ENCODE results near the gene ELL. TPM values are rescaled to one million over a fixed set of nuclear protein-coding genes. Genes with fewer than 3 reads are reported as not detected.

The ELL gene
- total RNA-seq, 1 experiment from 2014 or later: 4.9 TPM

DNA sequence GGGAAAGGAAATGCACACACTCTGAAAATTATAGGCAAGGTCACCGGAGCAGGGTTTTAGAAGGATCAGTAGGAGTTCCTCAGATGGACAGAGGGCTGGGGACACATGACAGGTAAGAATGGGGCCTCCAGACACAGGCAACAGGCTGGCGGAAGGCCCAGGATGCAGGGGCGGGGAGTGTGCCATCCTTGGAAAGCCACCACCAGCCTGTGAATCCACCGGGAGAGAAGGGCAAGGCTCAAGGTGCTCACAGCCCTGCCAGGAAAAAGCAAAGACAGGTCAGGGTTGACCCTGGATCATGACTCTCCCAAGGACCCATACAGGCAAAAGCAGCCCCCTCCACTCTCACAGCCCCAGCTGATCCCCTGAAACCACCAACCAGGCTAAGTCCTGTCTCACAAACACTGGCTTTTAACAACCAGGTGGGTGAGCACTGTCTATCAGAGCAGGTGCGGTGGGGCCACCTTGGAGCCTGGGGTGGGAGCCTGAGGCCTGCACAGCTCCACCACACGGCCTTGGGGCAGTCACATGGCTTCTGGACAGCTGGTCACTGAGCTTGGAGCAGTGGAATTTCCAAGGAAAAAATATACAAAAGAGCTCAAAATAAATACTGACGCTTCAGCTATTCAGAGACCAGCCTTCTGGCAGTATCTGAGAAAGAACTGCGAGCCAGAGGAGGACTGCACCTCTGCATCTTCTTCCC lies 48.7 kb downstream of the ELL start:
- no peak for DNase-seq (ENCODE audit: low spot score)

DNA sequence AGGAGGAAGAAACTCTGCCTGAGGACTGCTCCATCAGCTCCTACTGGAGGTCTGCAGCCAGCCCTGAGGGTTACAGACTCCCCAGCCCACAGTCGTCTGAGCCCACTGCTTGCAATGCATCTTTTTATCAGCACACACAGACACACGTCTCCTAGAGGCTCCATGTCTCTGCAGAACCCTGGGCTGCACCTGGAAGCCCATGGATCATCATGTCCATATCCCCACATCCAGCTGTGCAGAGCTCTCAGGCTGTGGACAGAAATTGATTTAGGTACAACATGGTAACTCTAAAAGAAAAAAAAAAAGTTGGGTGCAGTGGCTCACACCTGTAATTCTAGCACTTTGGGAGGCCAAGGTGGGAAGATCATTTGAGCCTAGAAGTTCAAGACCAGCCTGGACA lies 51.1 kb downstream of the ELL start:
- no peak for DNase-seq (ENCODE audit: low spot score)

DNA sequence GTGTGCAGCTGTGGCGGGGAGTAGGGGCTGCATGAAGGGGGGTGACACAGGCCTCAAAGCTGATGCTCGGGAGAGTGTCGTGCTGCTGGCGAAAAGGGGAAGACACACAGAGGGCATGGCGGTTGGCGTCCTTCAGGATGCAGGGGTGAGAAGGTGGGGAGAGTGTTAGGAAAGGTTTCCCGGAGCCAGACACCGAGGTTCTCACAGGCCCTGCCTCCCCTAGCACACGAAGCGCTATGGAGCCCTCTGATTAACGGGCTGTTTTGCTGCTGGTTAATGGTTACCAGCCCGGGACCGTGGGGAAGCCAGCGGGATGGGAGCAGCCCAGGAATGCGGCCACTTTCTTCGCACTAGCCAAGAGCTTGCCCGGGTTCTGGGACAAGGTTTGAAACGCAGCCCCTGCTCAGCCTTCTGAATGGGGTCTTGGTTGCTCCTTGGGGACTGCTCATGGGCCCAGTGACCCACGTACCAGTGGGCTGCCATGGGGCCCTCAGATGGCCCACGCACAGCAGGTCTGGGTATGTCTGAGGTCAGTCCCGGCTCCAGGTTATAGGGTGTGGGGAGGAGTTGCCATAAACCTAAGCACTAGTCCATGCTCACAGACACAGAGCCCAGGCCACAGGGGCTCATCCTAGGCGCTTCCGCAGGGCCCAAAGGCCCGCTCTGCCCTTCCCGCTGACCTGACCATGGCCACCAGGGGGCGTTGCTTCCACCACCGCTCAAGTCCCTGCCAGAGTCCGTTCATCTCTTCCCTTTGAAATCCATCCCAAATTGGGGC lies 52.6 kb downstream of the ELL start:
- DNase-seq (ENCODE audit: low spot score): peak; percentile 54

DNA sequence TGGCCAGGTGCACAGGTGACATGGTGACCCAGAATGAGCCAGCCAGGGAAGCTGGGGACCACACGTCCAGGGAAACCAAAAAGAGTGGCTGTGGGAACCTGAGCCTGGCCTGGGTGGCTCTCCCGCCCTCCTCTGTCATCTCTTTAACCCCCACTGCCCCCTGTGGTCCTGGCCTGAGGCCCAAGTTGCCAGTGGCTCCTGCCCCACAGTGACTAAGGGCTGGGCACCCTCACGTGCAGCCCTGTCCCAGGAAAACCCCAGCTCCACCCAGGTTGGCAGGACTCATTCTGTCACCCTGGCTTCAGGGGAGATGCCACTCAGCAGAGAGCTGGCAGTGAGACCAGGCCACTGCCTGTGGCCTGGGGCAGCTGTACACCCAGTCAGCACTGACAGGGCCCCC lies 53.4 kb downstream of the ELL start:
- DNase-seq (ENCODE audit: low spot score): no peak

DNA sequence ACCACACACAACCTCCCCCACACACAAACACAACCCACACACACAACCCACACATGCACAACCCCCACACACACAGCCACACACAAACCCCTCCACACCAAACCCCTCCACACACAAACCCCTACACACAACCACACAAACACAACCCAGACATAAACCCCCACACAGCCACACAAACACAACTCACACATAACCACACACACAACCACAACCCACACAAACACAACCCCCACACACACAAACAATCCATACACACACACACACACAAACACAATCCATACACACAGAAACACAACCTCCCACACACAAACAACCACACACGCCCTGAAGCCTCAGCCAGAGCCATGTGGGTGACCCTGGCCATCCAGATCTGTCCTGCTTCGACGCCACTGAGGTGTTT lies 53.9 kb downstream of the ELL start:
- no peak for DNase-seq (ENCODE audit: low spot score)

DNA sequence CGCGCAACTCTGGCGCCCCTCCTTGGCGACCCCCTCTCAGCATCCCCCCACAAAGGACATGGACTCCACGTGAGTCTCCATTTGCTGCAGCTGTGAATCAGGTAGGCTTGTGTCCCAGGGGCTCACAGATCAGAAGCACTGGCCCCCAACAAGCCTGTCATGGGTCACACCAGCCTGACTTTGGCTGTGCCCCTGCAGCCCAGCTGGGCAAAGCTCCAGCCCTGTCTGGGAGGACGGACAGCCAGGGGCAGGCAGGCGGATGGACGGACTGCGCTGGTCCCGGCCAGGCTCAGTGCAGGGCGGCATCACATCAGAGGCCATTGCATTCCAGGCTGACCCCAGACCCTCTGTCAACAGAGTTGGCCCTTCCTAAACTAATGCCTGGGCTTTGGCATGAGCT lies 55.5 kb downstream of the ELL start:
- no peak for DNase-seq (ENCODE audit: low spot score)

DNA sequence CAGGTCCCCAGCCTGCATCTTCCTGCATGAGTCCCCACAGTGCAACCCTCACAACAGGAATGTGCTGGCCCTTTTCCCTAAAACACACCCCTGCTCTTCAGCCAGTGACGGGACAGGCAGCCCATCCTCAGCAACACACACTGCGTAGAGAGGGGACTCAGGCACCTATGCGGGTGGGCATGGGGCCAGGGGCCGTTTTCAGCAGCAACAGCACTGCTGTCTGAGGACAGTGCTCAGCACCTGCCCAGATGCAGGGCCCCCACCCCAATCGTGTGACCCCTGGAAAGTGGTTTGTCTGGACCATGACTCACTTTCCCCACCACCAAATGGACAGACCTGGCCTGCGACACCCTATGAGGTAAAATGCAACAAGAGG lies 55.9 kb downstream of the ELL start:
- no peak for DNase-seq (ENCODE audit: low spot score)

DNA sequence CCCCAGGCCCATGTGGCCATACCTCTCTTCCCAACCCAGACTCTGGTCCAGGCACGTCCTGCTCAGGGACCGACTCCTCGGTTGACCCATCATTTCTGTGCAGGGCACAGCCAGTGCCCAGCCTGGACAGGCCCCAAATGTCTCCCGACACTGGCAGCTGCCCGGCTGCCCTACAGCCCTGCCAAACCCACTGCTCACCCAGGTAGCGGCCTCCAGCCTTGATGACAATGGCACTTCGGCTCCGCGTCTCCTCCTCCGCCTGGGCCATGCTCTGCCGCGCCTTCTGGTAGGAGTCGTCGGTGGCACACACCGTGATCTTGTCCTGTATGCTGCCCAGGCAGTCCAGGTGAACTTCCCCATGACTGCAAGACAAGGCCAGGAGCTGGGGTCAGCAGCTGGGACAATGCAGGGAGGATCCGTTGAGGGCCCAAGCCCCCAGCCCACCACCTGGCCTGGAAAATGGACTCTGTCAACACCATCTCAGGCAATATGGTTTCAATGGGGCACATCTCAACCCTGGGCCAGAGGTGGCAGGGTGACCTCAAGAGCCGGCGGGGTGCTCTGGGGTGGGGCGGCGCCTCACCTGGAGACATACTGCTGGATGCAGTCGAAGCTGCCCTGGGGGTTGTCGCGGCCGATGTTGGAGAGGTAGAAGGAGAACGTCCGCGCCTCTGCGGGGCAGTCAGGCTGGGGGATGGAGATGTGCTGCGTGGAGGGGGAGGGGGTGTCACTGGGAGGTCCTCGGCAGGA lies 56.5 kb downstream of the ELL start:
- DNase-seq (ENCODE audit: low spot score): no peak

DNA sequence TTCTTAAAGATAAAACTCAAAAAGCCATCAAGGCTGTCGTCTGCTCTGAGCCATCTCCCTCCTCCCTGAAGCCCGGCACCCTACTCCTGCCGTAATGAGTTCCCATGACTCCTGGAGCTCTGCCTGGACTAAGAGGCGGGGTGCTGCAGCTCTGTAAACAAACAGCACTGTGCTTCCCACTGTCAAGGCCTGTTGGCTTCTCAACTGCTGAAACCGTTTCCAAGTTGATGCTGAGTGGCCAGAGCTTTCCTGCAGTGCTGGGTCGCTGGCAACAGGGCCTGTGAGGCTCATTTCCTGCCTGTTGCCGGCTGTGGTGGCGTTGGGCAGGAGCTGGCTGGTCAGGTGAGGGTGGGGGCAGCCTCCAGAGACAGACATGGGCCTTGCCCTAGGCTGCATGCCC lies 57.2 kb downstream of the ELL start:
- peak; percentile 96 for DNase-seq (ENCODE audit: low spot score)

DNA sequence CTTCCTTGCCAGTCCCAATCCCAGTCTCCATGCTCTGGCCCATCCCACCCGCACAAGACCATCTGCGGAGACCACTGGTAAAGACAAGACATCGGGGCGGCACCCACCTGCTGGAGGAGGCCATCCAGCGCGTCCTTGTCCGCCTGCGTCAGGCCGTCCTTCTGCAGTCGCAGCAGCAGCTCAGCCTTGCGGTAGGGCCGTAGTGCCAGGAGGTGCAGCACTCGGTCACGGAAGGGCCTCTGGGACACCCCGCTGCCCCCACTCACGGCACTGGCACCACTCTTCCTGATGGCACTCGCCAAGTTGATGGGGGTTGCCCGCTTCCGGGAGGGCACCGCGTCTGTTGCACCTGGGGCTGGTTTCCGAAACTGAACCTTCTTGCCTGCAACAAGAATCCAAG lies 60.4 kb downstream of the ELL start:
- no peak for DNase-seq (ENCODE audit: low spot score)

DNA sequence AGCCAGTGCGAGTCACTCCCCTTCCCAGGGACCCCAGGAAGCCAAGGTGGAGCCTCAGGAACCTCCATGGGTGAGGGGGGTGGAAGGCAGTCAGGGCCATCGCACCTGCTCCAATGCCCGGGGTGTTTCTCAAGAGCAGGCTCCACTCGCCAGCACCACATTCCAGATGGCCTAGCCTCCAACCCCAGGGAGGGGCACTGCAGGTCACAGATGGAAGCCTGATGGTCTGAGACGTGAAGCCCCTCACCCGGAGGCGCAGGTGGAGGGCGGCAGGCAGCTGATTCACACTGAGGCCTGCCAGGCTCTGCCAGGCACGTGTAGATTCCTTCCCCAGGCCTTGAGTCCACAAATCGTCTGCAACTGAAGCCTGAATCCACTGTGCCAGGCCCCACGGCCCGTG lies 61.0 kb downstream of the ELL start:
- DNase-seq (ENCODE audit: low spot score): no peak

DNA sequence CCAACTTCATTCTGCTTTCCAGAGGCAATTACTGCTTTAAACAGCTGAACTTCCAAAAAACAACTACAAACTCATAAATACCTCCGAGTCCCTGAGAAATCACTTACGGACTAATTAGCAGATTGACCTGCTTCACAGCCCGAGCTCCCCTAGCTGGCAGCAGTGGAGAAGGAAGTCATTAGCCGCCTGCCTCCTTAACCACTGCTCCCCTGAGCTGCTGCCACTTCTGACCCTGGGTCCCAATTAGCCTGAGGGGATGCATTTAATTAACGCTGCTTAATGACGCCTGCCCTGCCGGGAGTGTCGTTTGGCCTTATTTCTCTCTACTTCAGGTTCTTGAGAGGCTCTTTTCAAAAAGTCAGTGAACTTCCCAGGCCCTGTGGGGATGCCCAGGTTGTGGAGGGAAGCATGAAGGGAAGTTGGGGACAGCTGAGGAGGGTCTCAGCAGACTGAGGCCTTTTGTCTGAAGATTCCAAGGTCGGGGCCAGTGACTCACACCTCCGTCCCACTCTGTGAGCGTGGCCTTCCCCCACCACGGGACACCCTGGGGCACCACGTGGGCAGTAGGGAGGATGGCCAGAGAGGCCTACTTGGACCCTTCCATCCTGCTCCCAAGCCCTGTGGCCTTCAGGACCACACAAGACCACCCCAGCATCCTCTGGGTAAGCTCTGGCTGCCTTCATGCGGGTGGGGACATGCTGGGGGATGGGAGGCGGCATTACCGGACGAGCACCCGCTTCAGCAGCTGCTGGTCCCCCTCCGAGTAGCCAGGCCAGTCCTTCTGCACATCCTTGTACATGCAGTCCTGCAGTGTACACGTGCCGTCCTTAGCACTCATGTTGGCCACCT lies 64.2 kb downstream of the ELL start:
- no peak for DNase-seq (ENCODE audit: low spot score)

DNA sequence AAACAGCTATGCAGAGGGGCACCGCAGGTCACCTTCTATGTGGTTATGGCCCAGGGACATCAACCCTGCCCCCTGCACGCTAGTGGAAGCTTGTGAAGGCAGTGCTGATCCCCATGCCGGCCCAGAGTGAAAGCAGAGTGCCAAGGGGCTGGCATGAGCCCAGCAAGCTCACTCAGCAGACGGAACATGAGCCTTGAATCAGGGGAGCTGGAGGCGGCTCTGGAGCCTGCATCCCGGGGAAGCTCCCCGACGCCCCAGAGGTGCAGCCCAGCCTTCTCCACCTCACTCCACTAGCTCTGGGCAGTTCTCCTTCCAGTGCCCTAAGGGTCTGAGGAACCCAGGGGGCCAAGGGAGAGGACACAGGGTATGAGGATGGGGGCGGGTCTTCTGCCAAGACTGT lies 64.9 kb downstream of the ELL start:
- no peak for DNase-seq (ENCODE audit: low spot score)

DNA sequence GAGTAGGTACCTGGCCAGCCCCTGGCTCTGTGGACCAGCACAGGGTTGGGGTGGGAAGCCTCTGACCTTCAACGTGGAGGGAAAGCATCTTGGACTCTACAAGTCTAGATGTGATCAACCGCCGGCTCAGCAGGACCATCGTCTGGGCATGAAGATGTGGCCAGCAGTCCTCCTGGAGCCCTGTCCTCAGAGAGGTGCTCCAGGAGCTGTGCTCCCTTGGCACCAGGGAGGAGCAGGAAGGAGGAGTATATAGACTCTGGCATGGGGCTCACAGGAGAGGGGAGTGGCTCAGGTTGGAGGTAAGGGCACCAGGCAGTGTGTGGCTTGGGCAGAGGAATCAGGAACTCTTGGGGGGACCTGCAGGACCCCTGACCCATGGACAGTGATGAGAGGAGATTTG lies 65.6 kb downstream of the ELL start:
- DNase-seq (ENCODE audit: low spot score): no peak

DNA sequence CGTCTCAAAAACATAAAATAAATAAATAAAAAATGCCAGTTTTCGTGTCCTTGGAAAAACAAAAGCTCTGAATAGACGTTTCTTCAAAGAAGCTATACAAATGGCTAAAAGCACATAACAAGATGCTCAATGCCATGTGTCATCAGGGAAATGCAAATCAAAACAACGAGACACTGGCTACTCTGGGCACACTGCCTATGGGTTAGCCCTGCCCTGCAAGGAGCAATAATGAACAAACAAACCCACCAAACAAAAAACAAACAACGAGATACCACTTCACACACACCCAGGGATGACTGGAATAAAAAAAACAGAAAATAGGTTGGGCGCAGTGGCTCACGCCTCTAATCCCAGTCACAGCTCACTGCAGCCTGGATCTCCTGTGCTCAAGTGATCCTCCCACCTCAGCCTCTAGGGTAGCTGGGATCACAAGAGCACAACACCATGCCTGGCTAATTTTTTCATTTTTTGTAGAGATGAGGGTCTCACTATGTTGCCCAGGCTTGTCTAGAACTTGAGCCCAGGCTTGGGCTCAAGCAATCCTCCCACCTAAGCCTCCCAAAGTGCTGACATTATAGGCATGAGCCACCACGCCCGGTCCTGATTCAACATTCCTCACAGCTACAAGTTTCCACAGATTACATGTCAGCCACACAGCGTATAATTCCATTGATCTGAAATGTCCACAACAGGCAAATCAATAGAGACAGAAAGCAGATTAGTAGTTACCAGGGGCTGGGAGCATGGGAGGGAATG lies 68.4 kb downstream of the ELL start:
- DNase-seq (ENCODE audit: low spot score): peak; percentile 76

DNA sequence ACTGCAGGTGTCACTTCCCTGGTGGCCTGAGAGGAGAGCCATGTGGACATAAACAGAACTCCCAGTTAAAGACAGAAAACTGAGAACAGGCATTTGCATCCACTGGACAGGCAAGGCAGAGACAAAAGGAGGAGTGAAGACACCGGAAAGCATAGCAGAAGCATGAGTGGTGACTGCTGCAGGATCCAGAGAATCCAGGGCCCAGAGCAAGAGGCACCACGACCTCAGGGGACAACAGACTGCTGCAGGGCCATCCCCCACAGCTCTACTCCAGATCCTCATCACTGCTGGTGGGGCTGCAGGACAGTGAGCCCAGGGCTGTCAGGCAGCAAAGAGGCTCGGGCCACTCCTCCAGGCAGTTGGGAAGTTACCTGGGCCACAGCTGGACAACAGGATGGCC lies 69.5 kb downstream of the ELL start:
- DNase-seq (ENCODE audit: low spot score): no peak

DNA sequence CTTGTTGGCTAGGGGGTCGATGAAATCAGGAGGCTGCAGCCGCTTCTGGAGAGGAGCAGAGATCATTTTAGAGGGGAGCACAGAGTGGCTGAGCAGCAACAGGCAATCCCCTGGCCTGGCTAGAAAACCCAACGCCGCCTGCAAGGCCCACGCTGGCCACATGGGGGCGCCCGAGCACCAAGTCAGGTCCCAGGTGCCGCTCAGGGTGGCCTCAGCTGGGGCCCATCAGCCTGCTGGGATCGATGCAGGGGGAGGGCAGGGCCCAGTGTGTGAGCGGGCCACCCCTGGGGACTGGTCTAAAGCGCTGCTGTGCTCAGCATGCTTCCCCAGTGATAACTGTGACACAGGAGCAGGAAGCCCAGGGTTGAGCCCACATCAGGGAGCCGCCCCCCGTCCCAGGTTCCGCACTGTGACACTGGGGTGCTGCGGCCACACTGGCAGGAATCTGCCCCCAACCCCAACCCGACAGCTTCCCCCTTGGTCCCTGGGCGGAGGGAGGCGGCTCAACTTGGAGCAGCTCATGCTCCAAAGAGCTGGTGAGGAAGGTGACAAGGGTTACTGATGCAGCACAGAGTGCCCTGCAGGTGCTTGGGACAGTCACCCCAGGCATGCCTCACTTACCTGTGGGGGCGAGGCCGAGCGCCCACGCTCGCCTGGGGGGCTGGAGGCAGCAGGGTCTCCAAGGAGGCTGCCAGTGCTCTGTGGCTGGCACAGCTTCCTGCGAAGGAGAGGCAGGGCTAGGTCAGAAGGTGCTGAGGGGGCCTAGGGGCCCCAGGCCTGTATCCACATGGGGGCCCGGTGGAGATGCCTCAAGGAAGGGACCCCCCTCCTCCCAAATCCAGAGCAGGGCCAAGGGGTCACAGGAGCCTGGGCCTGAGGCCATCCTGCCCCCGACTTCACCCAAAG lies 70.7 kb downstream of the ELL start:
- peak; percentile 65 for DNase-seq (ENCODE audit: low spot score)

DNA sequence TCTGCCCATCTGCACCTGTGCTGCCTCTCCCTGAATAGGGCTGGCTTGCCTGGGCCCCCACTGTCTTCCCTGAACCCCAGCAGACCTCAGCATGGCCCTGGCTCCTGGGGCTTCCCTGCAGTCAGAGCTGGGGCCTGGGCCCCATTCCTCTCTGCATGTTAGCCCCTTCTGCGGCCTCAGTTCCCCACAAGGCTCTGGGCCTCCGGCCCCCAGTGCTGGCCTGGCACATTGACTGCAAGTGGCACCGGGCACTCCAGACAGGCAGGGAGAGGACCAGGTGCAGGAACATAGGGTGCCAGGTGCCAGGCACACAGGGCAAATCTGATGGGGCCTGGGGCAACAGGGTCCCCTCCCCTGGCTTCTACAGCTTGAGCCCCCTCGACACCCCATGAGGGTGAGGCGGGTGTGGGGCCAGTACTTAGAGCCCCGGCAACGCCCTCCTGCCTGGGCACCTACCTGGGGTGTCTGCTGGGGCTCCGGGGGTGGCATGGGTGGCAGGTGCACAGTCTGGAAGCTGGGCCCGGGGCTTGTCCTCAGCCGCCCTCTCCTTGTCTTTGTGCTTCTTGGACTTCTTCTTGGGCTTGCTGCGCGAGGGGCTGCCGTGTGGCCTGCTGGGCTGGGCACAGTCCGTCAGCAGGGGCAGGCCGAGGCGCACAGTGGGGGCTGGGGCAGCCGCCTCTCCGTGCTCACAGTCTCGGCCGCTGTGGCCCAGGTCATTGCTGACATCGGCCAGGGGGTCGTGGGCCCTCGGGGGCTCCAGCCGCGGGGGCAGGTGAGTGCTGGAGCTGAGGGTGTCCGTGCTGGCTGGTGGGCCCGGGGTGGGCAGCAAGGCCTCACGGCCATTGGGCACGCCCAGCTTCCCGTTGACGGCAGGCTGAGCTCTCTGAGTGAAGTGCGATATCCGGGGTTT lies 71.6 kb downstream of the ELL start:
- DNase-seq (ENCODE audit: low spot score): no peak

DNA sequence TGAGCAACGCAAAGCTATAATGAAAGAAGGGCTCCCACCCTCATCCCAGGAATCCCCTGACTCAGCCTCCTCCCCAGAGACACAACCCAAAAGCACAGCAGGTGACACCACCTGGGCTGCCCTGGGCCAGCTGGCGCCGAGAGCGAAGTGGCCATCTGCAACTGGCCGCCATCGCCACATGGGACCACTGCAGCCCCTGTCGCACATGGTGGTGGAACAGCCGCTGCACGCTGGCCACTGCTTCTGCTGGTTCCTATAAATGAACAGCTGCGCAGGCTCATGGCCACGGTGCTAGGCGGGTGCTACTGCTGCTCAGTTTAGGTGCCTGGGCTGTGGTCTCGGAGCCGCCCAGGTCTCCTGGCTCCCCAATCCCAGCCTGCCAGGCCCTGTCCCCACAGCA lies 72.3 kb downstream of the ELL start:
- DNase-seq (ENCODE audit: low spot score): no peak
